Liver (tissue), 9 donors: ENCODE measurements around the gene RB1. TPM values are rescaled to one million over a fixed set of nuclear protein-coding genes. Genes with fewer than 3 reads are reported as not detected.

Experiments
- DNase-seq: peaks from one replicate; pipeline ENCODE4 v3.0.0-alpha.2; 2017; ENCODE audit warnings: low spot score
- H3K27ac ChIP-seq, 2 donors: one replicate each; pipeline ENCODE4 v1.7.0; 2013; ENCODE audit warnings: inconsistent platforms in 2 of 2, low read length in 2 of 2, control low read depth in 1 of 2, low read depth in 1 of 2, mild to moderate bottlenecking in 1 of 2
- H3K27me3 ChIP-seq, 4 donors: one replicate each; pipeline versions ENCODE4 v1.6.1 to v1.7.0; 2013; ENCODE audit warnings: low read length in 3 of 4, inconsistent platforms in 1 of 4, mild to moderate bottlenecking in 1 of 4, moderate library complexity in 1 of 4; ENCODE audit not compliant: control insufficient read depth in 4 of 4, insufficient read depth in 4 of 4
- H3K36me3 ChIP-seq, 4 donors: one replicate each; pipeline versions ENCODE4 v1.6.1 to v1.7.0; 2013; ENCODE audit warnings: low read length in 3 of 4, mild to moderate bottlenecking in 3 of 4, low read depth in 1 of 4, moderate library complexity in 1 of 4; ENCODE audit not compliant: control insufficient read depth in 4 of 4, insufficient read depth in 3 of 4
- H3K4me1 ChIP-seq, 4 donors: one replicate each; pipeline versions ENCODE4 v1.6.1 to v1.7.0; 2013; ENCODE audit warnings: low read length in 3 of 4, mild to moderate bottlenecking in 3 of 4, moderate library complexity in 1 of 4; ENCODE audit not compliant: control insufficient read depth in 4 of 4, insufficient read depth in 4 of 4
- H3K4me3 ChIP-seq, 3 donors: one replicate each; pipeline versions ENCODE4 v1.6.1 to v1.7.0; 2013; ENCODE audit warnings: low read length in 3 of 3, control low read depth in 1 of 3, low read depth in 1 of 3, mild to moderate bottlenecking in 1 of 3
- H3K9ac ChIP-seq, 2 donors: one replicate each; pipeline ENCODE4 v1.7.0; 2013; ENCODE audit warnings: low read length in 2 of 2, mild to moderate bottlenecking in 2 of 2, moderate library complexity in 2 of 2, control low read depth in 1 of 2, low read depth in 1 of 2
- H3K9me3 ChIP-seq, 4 donors: one replicate each; pipeline versions ENCODE4 v1.6.1 to v1.7.0; 2013; ENCODE audit warnings: low read length in 3 of 4; ENCODE audit not compliant: control insufficient read depth in 4 of 4
- ATF3 ChIP-seq: IDR thresholded peaks from 2 replicates; pipeline ENCODE4 v1.6.1; 2016; ENCODE audit warnings: antibody characterized with exemption
- CTCF ChIP-seq: fragments of 150-350 bp; IDR thresholded peaks from 2 replicates; pipeline ENCODE4 v1.5.1; 2017; ENCODE audit warnings: improper control_type of control experiment, low read depth, low read length; ENCODE audit not compliant: missing input control
- EGR1 ChIP-seq, 2 donors: IDR thresholded peaks; 2 replicates each; pipeline ENCODE4 v1.6.1; 2016 to 2018; ENCODE audit warnings: antibody characterized with exemption in 2 of 2, low read depth in 2 of 2
- FOXA2 ChIP-seq: IDR thresholded peaks from 2 replicates; pipeline ENCODE4 v1.6.1; 2016; ENCODE audit warnings: antibody characterized with exemption
- GABPA ChIP-seq, 2 donors: IDR thresholded peaks in 1 of 2; conservative IDR thresholded peaks in 1 of 2; 2 replicates each; pipeline ENCODE4 v1.6.1; 2016; ENCODE audit warnings: antibody characterized with exemption in 2 of 2, mild to moderate bottlenecking in 1 of 2, moderate library complexity in 1 of 2
- HNF4G ChIP-seq: IDR thresholded peaks from 2 replicates; pipeline ENCODE4 v1.6.1; 2016; ENCODE audit warnings: antibody characterized with exemption
- MAX ChIP-seq: IDR thresholded peaks from 2 replicates; pipeline ENCODE4 v1.6.1; 2016; ENCODE audit warnings: antibody characterized with exemption
- RAD21 ChIP-seq, 2 donors: IDR thresholded peaks; 2 replicates each; pipeline ENCODE4 v1.6.1; 2016; ENCODE audit warnings: antibody characterized with exemption in 2 of 2, mild to moderate bottlenecking in 2 of 2
- REST ChIP-seq: IDR thresholded peaks from 2 replicates; pipeline ENCODE4 v1.6.1; 2016; ENCODE audit warnings: antibody characterized with exemption, mild to moderate bottlenecking
- RXRA ChIP-seq, 2 donors: IDR thresholded peaks; 2 replicates each; pipeline ENCODE4 v1.6.1; 2017 to 2018; ENCODE audit warnings: antibody characterized with exemption in 2 of 2, mild to moderate bottlenecking in 1 of 2
- SP1 ChIP-seq: IDR thresholded peaks from 2 replicates; pipeline ENCODE4 v1.6.1; 2018; ENCODE audit warnings: antibody characterized with exemption, mild to moderate bottlenecking
- YY1 ChIP-seq: IDR thresholded peaks from 2 replicates; pipeline ENCODE4 v1.6.1; 2016; ENCODE audit warnings: antibody characterized with exemption, mild to moderate bottlenecking
- ZBTB33 ChIP-seq: IDR thresholded peaks from 2 replicates; pipeline ENCODE4 v1.6.1; 2016; ENCODE audit warnings: antibody characterized with exemption
- WGBS: extraction: QIAGEN DNeasy Blood & Tissue Kit; methylation state at CpG from one replicate; pipeline ENCODE4 v1.1.7; 2013; 5-methylcytosine and 5-hydroxymethylcytosine counted together
- polyA plus RNA-seq, 2 donors: library from polyadenylated mRNA; stranded (reverse) in 1 of 2; unstranded in 1 of 2; fragments of 200-250 nt in 1 of 2; fragments of >200 nt in 1 of 2; fragmentation: Nextera tagmentation in 1 of 2; extraction: Ambion mirVana in 1 of 2; gene quantifications; one replicate each; pipeline versions ENCODE4 v1.2.1 to v1.2.3, GENCODE V29; 2013 to 2015
- total RNA-seq, 2 donors: library from RNA; depleted of rRNA; stranded (reverse); fragments of >200 nt; gene quantifications; one replicate each; pipeline ENCODE4 v1.2.3, GENCODE V29; 2014
- donor health status: healthy.
- donor health status: healthy.
- donor health status: healthy.
- donor health status: healthy.
- donor health status: healthy.

Gene RB1
- total and polyA plus RNA-seq, 4 donors: 6.6 to 30.6 (median 8.9) TPM

- TF ChIP-seq ZBTB33: no peak
- TF ChIP-seq MAX: no peak
- no peak for TF ChIP-seq RAD21 (IDR thresholded peaks at IDR 0.05)
These were observed 90.1 kb downstream of the RB1 start (continued) for GRCh38 chr13:48393698-48394085.

GRCh38 chr13:48397744-48398143 lies 94.2 kb downstream of the RB1 start:
- no peaks in the 10 kb centered on the region for H3K27me3 ChIP-seq
- WGBS: 37% methylated on average over 1 of the region's 1 CpG
- no peak overlapping the region for H3K27ac ChIP-seq
- H3K9me3 ChIP-seq: no peaks in the 10 kb centered on the region
- no peaks in the 10 kb centered on the region for H3K4me1 ChIP-seq
- no peak for DNase-seq
- no peaks in the 10 kb centered on the region for H3K36me3 ChIP-seq
- TF ChIP-seq FOXA2: no peak
- TF ChIP-seq ATF3: no peak
- TF ChIP-seq REST: no peak
- no peak for TF ChIP-seq SP1
- TF ChIP-seq CTCF: no peak
- TF ChIP-seq RXRA (IDR thresholded peaks at IDR 0.05): no peak
- TF ChIP-seq YY1: no peak
- TF ChIP-seq HNF4G: no peak
- TF ChIP-seq RAD21 (IDR thresholded peaks at IDR 0.05): no peak
- no peak for TF ChIP-seq EGR1 (IDR thresholded peaks at IDR 0.05; ENCODE audit: low read depth in 2 of 2)
- H3K4me3 ChIP-seq: no peak overlapping the region
- no peak overlapping the region for H3K9ac ChIP-seq

- H3K4me1 ChIP-seq: no peaks in the 10 kb centered on the region
- no peak for TF ChIP-seq RAD21 (IDR thresholded peaks at IDR 0.05)
- TF ChIP-seq ZBTB33: no peak
- no peak for TF ChIP-seq ATF3
- no peak for TF ChIP-seq EGR1 (IDR thresholded peaks at IDR 0.05; ENCODE audit: low read depth in 2 of 2)
- TF ChIP-seq GABPA (IDR thresholded peaks at IDR 0.05 in 1 of 2, conservative IDR thresholded peaks at IDR 0.05 in 1 of 2): no peak
- no peak for TF ChIP-seq FOXA2
- TF ChIP-seq YY1: no peak
- no peak for TF ChIP-seq RXRA (IDR thresholded peaks at IDR 0.05)
- no peak overlapping the region for H3K9ac ChIP-seq
- no peak for DNase-seq
- no peak overlapping the region for H3K27ac ChIP-seq
- H3K27me3 ChIP-seq: no peaks in the 10 kb centered on the region
- H3K4me3 ChIP-seq: no peak overlapping the region
- H3K36me3 ChIP-seq: no peaks in the 10 kb centered on the region
- H3K9me3 ChIP-seq: no peaks in the 10 kb centered on the region
These were observed 95.0 kb downstream of the RB1 start for GRCh38 chr13:48398450-48399095.
